ENCODE results near the gene SLC41A1.
A peak's percentile ranks its signal among the peaks of the same experiment; 100 is the strongest.

The SLC41A1 gene

GRCh38 chr1:205739348-205740160, 73.4 kb downstream of the SLC41A1 start:
- no peak overlapping the region for H3K4me3 ChIP-seq (ENCODE audit: low read depth, low read length)
- no peak for TF ChIP-seq CTCF (IDR thresholded peaks at IDR 0.05; ENCODE audit: low read depth, low read length)
- TF ChIP-seq POLR2A (IDR thresholded peaks at IDR 0.05; ENCODE audit: extremely low read depth, insufficient read length): no peak
- no peak for TF ChIP-seq MYC (IDR thresholded peaks at IDR 0.05; ENCODE audit: low read depth, low read length)
- no peak for TF ChIP-seq MAX (IDR thresholded peaks at IDR 0.05; ENCODE audit: low read depth, low read length)
- DNase-seq (ENCODE audit: low read depth): peak; percentile 32

Measured in NB4 (cell line).